HL-60 (cell line): ENCODE data around the gene GLYATL3.

Experiments used
- DNase-seq, 2 experiments: peaks; one replicate each; pipeline ENCODE4 v3.0.0-alpha.2; 2010 to 2020; ENCODE audit warnings: low read depth in 1 of 2, low spot score in 1 of 2
- H3K27ac ChIP-seq: fragments of 250-450 bp; sonication (Bioruptor Pico); replicated peaks from 2 replicates; pipeline ENCODE4 v1.5.1; 2020; ENCODE audit warnings: mild to moderate bottlenecking, moderate library complexity
- H3K27me3 ChIP-seq: fragments of 250-450 bp; sonication (Bioruptor Pico); 2 replicates; pipeline ENCODE4 v1.5.1; 2021; ENCODE audit warnings: mild to moderate bottlenecking, moderate library complexity; ENCODE audit not compliant: insufficient read depth, poor library complexity, severe bottlenecking
- H3K4me3 ChIP-seq: replicated peaks from 2 replicates; pipeline ENCODE4 v1.5.1; 2011; ENCODE audit warnings: mild to moderate bottlenecking, control low read depth, low read length; ENCODE audit not compliant: insufficient read depth
- GABPA ChIP-seq: IDR thresholded peaks from 2 replicates; pipeline ENCODE4 v1.6.1; 2012; ENCODE audit warnings: low read depth
- POLR2AphosphoS5 ChIP-seq: IDR thresholded peaks from 2 replicates; pipeline ENCODE4 v1.6.1; 2012; ENCODE audit warnings: low read depth
- REST ChIP-seq: IDR thresholded peaks from 2 replicates; pipeline ENCODE4 v1.6.1; 2012; ENCODE audit warnings: low read depth; ENCODE audit not compliant: insufficient replicate concordance
- SPI1 ChIP-seq: IDR thresholded peaks from 2 replicates; pipeline ENCODE4 v1.6.1; 2012; ENCODE audit warnings: low read depth, mild to moderate bottlenecking, borderline replicate concordance
- TF ChIP-seq, protein P1 (sequence below): IDR thresholded peaks from one replicate; pipeline ENCODE4 v1.5.1; 2011; ENCODE audit warnings: low read length, control low read depth, inconsistent platforms; ENCODE audit not compliant: insufficient read depth

Gene GLYATL3

DNA sequence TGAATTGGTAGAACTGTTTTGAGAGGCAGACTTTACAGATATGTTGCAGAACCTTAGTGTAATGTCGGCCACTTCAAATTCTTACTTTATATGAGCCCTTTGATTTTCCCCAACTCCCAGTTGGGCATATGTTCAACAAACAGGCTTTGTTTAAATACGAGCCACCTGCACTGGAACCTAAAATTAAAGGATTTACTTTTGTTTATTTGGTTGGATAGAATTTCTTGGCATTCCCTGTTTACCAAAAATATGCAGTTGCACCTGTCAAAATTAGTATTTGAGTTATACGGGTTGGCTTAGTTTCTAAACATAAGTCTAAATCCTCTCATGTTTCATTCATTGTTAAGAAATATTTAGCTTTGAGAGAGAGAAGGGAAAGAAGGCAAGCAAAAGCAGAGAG is 2.4 kb upstream of the GLYATL3 start:
- no peak overlapping the region for H3K4me3 ChIP-seq
- no peaks in the 10 kb centered on the region for H3K27me3 ChIP-seq
- no peak for DNase-seq
- H3K27ac ChIP-seq, result no peak overlapping the region
- TF ChIP-seq SPI1 (no peak), POLR2AphosphoS5 (no peak), GABPA (no peak), REST (no peak)
- TF ChIP-seq, protein P1, sequence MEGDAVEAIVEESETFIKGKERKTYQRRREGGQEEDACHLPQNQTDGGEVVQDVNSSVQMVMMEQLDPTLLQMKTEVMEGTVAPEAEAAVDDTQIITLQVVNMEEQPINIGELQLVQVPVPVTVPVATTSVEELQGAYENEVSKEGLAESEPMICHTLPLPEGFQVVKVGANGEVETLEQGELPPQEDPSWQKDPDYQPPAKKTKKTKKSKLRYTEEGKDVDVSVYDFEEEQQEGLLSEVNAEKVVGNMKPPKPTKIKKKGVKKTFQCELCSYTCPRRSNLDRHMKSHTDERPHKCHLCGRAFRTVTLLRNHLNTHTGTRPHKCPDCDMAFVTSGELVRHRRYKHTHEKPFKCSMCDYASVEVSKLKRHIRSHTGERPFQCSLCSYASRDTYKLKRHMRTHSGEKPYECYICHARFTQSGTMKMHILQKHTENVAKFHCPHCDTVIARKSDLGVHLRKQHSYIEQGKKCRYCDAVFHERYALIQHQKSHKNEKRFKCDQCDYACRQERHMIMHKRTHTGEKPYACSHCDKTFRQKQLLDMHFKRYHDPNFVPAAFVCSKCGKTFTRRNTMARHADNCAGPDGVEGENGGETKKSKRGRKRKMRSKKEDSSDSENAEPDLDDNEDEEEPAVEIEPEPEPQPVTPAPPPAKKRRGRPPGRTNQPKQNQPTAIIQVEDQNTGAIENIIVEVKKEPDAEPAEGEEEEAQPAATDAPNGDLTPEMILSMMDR, result no peak

DNA sequence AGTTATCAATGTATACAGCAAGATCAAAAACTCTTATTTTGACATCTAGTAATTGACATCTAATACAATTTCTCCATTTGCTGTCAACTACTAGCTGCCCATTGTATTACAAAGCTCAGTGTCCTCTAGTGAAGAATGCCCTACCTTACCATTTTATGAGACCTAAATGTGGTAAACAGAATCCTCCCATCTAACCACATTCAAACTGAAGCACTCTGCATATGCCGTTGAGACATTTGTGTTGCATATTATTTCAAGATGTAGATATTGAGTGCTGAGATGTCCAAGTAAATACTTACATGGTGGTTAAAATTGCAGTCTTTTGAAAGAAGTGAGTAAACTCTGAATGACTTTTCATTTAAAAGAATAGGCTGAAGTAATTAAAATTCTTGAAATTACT is 597 bp upstream of the GLYATL3 start:
- Histone ChIP-seq H3K27me3 (no peaks in the 10 kb centered on the region), H3K4me3 (no peak overlapping the region), H3K27ac (no peak overlapping the region)
- TF ChIP-seq GABPA (no peak), REST (no peak), SPI1 (no peak), POLR2AphosphoS5 (no peak)
- TF ChIP-seq, protein P1, result no peak
- no peak for DNase-seq

GRCh38 chr6:49504666-49505065 is 4.9 kb downstream of the GLYATL3 start:
- Histone ChIP-seq H3K27me3 (no peaks in the 10 kb centered on the region), H3K4me3 (no peak overlapping the region), H3K27ac (no peak overlapping the region)
- TF ChIP-seq POLR2AphosphoS5, result no peak
- TF ChIP-seq, protein P1, result no peak
- no peak for TF ChIP-seq SPI1
- TF ChIP-seq GABPA, result no peak
- TF ChIP-seq REST, result no peak
- no peak for DNase-seq
